DOHH2 (cell line): ENCODE data around the gene FAM20C.

Experiments used
- H3F3A ChIP-seq: fragments of 200-600 bp; sonication (generic), shearing (Covaris generic); 2 replicates; pipeline ENCODE4 v1.6.0; 2016; ENCODE audit warnings: antibody characterized with exemption, mild to moderate bottlenecking; ENCODE audit not compliant: control insufficient read depth, insufficient read depth
- H3K27ac ChIP-seq: fragments of 200-600 bp; sonication (generic); 2 replicates; pipeline ENCODE4 v1.5.1; 2014; ENCODE audit warnings: low read depth, mild to moderate bottlenecking, low read length, moderate library complexity
- H3K27me3 ChIP-seq: fragments of 200-600 bp; sonication (generic); 2 replicates; pipeline ENCODE4 v1.6.1; 2014; ENCODE audit warnings: mild to moderate bottlenecking, low read length, mixed read lengths; ENCODE audit not compliant: control insufficient read depth
- H3K36me3 ChIP-seq: fragments of 200-600 bp; sonication (generic); 2 replicates; pipeline ENCODE4 v1.6.1; 2014; ENCODE audit warnings: mild to moderate bottlenecking, low read length, moderate library complexity, mixed read lengths; ENCODE audit not compliant: control insufficient read depth
- H3K4me1 ChIP-seq: fragments of 200-600 bp; sonication (generic); 2 replicates; pipeline ENCODE4 v1.6.1; 2014; ENCODE audit warnings: mild to moderate bottlenecking, low read length, mixed read lengths; ENCODE audit not compliant: control insufficient read depth
- H3K4me2 ChIP-seq: fragments of 200-600 bp; sonication (generic); 2 replicates; pipeline ENCODE4 v1.6.0; 2014; ENCODE audit warnings: mild to moderate bottlenecking, low read length, moderate library complexity
- H3K4me3 ChIP-seq: fragments of 200-600 bp; sonication (generic); 2 replicates; pipeline ENCODE4 v1.5.1; 2014; ENCODE audit warnings: mild to moderate bottlenecking, low read length, mixed read lengths
- H3K79me2 ChIP-seq: fragments of 200-600 bp; sonication (generic); 2 replicates; pipeline ENCODE4 v1.6.1; 2014; ENCODE audit warnings: mild to moderate bottlenecking, low read length, mixed read lengths; ENCODE audit not compliant: control insufficient read depth
- H3K9me2 ChIP-seq: fragments of 200-600 bp; sonication (generic); replicated peaks from 2 replicates; pipeline ENCODE4 v1.6.1; 2014; ENCODE audit warnings: mild to moderate bottlenecking, low read length, mixed read lengths; ENCODE audit not compliant: control insufficient read depth
- H3K9me3 ChIP-seq: fragments of 200-600 bp; sonication (generic); 2 replicates; pipeline ENCODE4 v1.6.1; 2014; ENCODE audit warnings: antibody characterized with exemption, low read length, mixed read lengths; ENCODE audit not compliant: control insufficient read depth, insufficient read depth
- H4K20me1 ChIP-seq: fragments of 200-600 bp; sonication (generic); 2 replicates; pipeline ENCODE4 v1.6.0; 2014; ENCODE audit warnings: low read depth, mild to moderate bottlenecking, antibody characterized with exemption, low read length, moderate library complexity; ENCODE audit not compliant: control insufficient read depth, insufficient read depth
- CTCF ChIP-seq: fragments of 200-600 bp; sonication (generic); IDR thresholded peaks from one replicate; pipeline ENCODE4 v1.5.1; 2014; ENCODE audit warnings: antibody characterized with exemption, mild to moderate bottlenecking, low read depth, low read length; ENCODE audit not compliant: poor library complexity, severe bottlenecking
- EZH2phosphoT487 ChIP-seq: fragments of 200-600 bp; sonication (generic); IDR thresholded peaks from 2 replicates; pipeline ENCODE4 v1.6.1; 2017; ENCODE audit warnings: borderline replicate concordance, mild to moderate bottlenecking, antibody characterized with exemption, low read length, moderate library complexity, mixed read lengths

Gene FAM20C

GRCh38 chr7:264541-265191, 72.3 kb downstream of the FAM20C start:
- H3K36me3 ChIP-seq: peaks cover 4% of the 10 kb centered on the region; the same call in 1 of the 2 replicates
- no peaks in the 10 kb centered on the region for H3K27me3 ChIP-seq
- peaks cover 82% of the 10 kb centered on the region for H3K9me3 ChIP-seq
- no peak overlapping the region for H3K4me3 ChIP-seq
- H3K27ac ChIP-seq: no peak overlapping the region
- H3K4me2 ChIP-seq: no peak overlapping the region
- H3K79me2 ChIP-seq: no peaks in the 10 kb centered on the region
- no peaks in the 10 kb centered on the region for H4K20me1 ChIP-seq
- TF ChIP-seq CTCF: no peak
- no peak for TF ChIP-seq EZH2phosphoT487
- no peaks in the 10 kb centered on the region for H3K9me2 ChIP-seq
- no peaks in the 10 kb centered on the region for H3K4me1 ChIP-seq
- peaks cover 17% of the 10 kb centered on the region for H3F3A ChIP-seq

DNA sequence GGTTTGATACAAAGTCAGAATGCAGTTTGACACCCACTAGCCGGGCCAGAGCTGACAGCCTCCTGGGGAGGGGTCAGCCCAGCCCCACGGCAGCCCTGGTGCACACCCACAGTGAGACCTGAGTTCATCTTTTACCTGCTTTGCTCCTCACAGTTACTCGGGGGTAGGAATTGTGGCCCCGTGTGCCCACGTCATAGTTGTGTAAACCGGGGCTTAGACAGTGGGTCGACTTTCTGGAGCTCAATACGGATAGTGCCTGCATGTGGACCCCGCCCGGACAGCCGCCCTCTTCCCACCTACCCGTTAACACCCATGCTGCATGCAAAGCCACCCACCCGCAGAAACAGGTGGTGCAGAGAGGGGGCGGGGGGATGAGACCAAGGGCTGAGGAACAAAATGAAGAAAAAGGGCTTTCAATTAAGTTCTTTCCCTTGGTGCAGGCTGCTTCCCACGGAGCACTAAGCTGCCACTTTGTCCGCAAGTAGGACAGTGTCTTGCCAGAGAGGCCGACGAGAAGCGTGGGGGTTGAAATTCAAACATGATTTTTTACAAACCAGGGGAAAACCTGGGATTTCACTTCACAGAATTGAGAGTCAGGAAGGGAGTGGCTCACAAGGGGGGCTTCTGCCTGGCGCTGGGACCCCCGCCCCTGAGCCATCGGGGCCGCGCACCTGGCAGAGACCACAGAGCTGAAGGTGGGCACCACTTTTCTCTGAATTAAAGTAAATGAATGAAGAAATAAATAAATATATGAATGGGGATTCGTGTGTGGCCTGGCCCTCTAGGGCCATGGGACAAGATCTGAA, 73.0 kb downstream of the FAM20C start:
- Histone ChIP-seq H3F3A (peaks cover 17% of the 10 kb centered on the region), H3K36me3 (peaks cover 4% of the 10 kb centered on the region; the same call in 1 of the 2 replicates), H3K9me3 (peaks cover 77% of the 10 kb centered on the region), H3K4me1 (no peaks in the 10 kb centered on the region), H3K27me3 (no peaks in the 10 kb centered on the region), H3K4me2 (no peak overlapping the region), H4K20me1 (no peaks in the 10 kb centered on the region), H3K27ac (no peak overlapping the region), H3K9me2 (no peaks in the 10 kb centered on the region), H3K4me3 (no peak overlapping the region), H3K79me2 (no peaks in the 10 kb centered on the region)
- TF ChIP-seq CTCF (no peak), EZH2phosphoT487 (no peak)

DNA sequence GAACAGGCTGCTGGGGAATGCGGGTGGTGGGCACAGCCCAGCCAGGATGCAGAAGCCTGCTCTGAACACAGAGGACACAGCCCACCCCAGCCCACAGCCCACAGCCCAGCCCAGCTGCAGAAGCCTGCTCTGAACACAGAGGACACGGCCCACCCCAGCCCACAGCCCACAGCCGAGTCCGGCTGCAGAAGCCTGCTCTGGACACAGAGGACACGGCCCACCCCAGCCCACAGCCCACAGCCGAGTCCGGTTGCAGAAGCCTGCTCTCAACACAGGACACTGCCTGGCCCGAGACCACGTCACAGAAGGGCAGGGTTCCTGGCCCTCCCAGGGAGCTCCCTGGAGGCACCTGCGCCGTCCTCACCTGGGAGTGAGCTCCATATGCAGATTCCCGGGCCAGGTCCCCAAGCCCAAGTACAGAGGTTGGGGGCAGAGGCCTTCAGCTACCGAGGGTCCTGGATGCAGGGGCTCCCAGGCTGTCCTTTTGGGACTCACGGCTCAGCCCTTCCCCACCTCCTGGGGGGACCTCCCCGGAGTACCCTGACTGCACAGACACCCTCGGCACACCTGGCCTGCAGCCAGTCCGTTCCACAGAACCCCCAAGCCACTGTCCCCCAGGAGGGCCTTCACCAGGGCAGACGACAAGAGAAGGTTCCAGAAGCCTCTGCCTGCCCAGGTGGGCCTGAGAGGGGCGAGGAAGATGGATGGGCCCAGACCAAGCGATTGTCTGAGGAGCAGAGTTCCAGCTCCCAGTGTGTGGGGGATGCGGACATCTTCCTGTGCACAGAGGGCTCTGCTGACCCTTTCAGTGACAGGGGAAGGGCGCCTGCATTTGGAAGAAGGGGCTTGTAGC, 73.9 kb downstream of the FAM20C start:
- H3K27ac ChIP-seq: no peak overlapping the region
- H3K9me3 ChIP-seq: peaks cover 68% of the 10 kb centered on the region
- H3K9me2 ChIP-seq: no peaks in the 10 kb centered on the region
- no peaks in the 10 kb centered on the region for H4K20me1 ChIP-seq
- peaks cover 17% of the 10 kb centered on the region for H3F3A ChIP-seq
- no peak overlapping the region for H3K4me3 ChIP-seq
- H3K4me2 ChIP-seq: no peak overlapping the region
- no peaks in the 10 kb centered on the region for H3K79me2 ChIP-seq
- H3K4me1 ChIP-seq: no peaks in the 10 kb centered on the region
- peaks cover 4% of the 10 kb centered on the region; the same call in 1 of the 2 replicates for H3K36me3 ChIP-seq
- no peaks in the 10 kb centered on the region for H3K27me3 ChIP-seq
- TF ChIP-seq EZH2phosphoT487: no peak
- TF ChIP-seq CTCF: no peak
